22Rv1 (cell line): ENCODE results near the gene PITRM1.

ENCODE experiments used
- H3K27ac ChIP-seq: fragments of 450-650 bp; 2 replicates; pipeline ENCODE4 v1.5.1; 2017
- ZFX ChIP-seq: fragments of 450-650 bp; IDR thresholded peaks from 2 replicates; pipeline ENCODE4 v1.6.1; 2017; ENCODE audit warnings: antibody characterized with exemption, borderline replicate concordance
- TF ChIP-seq, protein P1 (sequence below): fragments of 450-650 bp; IDR thresholded peaks from 2 replicates; pipeline ENCODE4 v1.5.1; 2017; ENCODE audit warnings: mild to moderate bottlenecking

PITRM1 gene

DNA sequence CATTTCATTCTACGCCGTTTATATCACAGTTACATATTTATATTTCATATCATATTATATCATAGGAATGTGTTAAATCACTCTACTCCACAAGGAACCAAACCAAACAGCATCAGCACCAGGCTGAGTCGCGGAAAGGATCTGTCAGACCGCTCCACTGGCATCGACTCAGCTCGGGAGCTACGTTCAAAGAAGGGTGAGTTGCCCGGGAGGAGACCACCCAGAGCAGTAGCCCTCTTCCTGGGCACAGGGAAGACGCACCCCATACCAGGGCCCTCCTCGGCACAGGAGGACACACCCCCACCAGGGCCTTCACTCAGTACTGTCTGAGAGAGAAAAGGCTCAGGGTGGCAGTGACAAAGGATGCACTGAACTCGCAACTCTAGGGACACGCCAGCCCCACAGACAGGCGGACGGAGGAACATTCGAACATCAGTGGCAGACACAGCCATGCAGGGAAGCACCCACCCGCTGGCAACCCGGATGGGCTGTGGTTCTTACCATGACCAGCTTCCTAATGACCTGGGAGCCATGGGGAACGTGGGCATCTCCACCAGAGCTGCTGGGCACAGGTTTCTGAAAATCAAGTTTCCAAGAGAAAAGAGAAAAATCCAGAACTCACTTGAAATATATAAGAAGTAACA is 28.7 kb downstream of the PITRM1 start:
- no peak for TF ChIP-seq ZFX
- TF ChIP-seq, protein P1, sequence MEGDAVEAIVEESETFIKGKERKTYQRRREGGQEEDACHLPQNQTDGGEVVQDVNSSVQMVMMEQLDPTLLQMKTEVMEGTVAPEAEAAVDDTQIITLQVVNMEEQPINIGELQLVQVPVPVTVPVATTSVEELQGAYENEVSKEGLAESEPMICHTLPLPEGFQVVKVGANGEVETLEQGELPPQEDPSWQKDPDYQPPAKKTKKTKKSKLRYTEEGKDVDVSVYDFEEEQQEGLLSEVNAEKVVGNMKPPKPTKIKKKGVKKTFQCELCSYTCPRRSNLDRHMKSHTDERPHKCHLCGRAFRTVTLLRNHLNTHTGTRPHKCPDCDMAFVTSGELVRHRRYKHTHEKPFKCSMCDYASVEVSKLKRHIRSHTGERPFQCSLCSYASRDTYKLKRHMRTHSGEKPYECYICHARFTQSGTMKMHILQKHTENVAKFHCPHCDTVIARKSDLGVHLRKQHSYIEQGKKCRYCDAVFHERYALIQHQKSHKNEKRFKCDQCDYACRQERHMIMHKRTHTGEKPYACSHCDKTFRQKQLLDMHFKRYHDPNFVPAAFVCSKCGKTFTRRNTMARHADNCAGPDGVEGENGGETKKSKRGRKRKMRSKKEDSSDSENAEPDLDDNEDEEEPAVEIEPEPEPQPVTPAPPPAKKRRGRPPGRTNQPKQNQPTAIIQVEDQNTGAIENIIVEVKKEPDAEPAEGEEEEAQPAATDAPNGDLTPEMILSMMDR, result no peak
- no peak overlapping the region for H3K27ac ChIP-seq

DNA sequence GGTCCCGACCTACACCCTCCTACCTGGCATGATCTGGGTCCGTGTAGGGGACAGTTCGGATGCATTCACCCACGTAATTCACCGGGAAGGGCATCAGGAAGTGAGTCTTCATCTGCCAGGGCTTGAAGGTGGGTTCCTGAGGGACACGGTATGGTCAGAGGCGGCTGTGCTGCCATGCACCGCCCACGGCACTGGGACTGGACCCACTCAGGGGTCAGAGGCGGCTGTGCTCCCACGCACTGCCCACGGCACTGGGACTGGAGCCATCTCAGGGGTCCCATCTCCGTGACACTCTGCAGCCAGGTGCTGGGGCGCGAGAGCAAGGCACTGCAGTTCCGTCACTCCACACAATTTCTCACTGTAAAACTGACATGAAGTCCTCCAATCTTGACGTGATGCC is 29.2 kb downstream of the PITRM1 start:
- H3K27ac ChIP-seq, result no peak overlapping the region
- TF ChIP-seq, protein P1, result no peak
- no peak for TF ChIP-seq ZFX

DNA sequence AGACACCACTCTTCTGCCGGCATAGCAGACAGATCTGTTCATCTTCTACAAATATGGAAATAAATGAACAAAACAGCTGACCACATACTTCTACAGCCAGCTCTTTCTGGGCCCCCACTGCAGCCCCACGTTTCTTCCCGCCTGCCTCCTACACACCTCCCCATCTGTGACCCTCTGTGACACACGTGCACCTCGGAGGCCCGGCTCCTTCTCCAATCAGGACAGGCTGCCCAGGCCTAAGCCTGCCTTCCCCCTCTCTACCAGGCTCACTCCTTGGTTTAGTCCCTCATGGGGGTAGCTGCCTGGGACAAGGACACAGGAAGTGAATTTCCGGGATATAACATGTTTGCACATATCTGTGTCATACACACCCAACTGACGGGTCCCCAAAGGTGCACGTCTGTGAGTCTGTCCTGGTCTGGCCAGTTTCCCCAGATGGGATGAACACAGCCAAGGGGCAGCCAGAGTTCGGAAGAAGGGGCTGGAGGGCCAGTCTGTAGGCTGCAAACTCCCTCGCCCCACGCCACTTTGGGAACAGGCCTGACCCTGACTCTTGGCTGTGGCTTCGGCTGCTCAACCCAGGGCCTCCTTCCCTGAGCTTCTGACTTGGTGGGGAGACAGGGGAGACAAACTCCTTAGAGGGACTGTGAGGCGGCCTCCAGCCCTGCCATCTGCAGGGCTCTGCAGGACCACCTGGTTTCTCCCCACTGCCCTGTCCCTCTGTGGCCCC is 30.3 kb downstream of the PITRM1 start:
- no peak overlapping the region for H3K27ac ChIP-seq
- TF ChIP-seq, protein P1, result no peak
- no peak for TF ChIP-seq ZFX

DNA sequence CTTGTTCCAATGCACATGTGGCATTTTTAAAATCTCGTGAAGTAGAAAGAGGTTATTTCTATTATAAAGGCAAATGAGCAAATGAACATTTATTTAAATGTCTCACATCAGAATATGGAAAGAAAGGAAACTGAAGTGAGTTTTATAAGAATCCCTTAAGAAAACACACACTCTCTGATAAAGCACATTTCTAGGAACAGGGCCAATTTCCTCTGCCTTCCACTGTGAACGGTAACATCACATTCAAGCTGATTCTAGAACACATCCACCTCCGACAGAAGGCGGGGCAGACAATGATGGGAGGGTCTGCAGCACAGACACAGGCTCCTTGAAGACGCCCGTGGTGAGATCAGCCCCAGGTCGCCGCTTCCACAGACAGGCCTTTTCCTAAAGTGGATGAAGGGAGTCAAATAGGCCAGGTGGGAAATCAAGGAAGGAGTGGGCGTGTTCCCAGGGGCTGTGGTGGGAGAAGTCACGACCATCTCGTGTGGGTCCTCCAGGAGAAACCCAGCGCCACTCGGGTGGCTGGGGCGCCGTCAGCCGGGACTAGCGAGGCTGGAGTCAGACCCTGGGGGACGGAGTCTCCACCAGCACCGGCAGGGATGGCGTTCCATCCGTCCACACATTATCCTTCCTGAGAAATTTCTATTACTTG is 31.1 kb downstream of the PITRM1 start:
- no peak overlapping the region for H3K27ac ChIP-seq
- TF ChIP-seq, protein P1, result no peak
- TF ChIP-seq ZFX, result no peak

DNA sequence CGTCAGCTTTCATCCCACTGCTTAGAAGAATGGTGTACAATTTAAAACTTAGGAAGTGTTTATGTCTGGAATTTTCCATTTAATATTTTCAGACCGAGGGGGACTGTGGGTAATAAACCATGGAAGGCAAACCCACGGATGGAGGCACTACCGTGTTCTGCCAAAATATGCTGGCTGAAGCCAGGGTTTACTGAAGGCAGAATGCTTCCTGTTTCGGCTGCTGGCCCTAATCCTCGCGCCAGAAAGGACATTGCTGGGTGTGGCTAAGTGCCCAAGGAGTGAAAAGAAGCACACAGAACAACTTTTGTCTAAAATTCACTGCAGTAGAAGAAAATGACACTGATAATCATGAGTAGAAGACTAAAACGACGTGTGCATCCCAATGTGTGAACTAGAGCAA is 32.3 kb downstream of the PITRM1 start:
- TF ChIP-seq, protein P1, result no peak
- TF ChIP-seq ZFX, result no peak
- no peak overlapping the region for H3K27ac ChIP-seq

DNA sequence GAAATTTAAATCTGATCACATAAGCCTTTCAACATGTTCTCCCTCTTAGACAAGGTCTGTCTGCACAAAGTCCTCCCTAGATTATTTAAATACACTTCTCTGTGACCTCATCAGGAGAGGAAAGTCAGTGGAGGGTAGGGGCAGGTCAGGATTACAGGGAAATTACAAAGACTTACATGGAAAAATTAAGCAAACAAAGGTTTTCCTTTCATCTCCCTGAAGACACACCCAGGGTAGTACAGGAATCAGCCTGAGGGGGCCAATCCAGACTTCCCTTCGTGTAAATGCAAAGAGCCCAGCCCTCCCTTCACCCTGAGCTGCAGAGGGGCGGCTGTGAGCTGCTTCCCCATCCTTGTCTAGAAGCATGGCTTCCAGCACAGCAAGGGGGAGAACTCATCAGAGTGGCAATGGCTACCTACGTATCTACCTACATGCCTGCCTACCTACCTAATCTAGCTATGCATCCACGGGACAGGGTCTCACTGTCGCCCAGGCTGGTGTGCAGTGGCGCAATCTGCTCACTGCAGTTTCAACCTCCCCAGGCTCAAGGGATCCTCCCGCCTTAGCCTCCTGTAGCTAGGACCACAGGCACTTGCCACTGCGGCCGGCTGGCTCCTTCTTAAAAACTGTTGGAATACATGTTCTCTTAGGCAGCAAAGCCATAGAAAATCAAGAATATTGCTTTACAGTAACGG is 33.2 kb downstream of the PITRM1 start:
- H3K27ac ChIP-seq, result no peak overlapping the region
- TF ChIP-seq ZFX, result no peak
- TF ChIP-seq, protein P1, result no peak
